HCT116 (cell line): ENCODE results near the gene CTXND1. TPM values are rescaled to one million over a fixed set of nuclear protein-coding genes. Genes with fewer than 3 reads are reported as not detected.

Experiments used
- ATAC-seq: fragments of 200-7000 bp; cut with Tn5 transposase; 2 replicates; pipeline ENCODE4 v1.9.1; 2020; ENCODE audit warnings: mild to moderate bottlenecking, moderate library complexity
- BruUV-seq: library from RNA; stranded (reverse); fragments of 400-500 nt; replicated peaks from 2 replicates; lab custom pipeline; 2021; lab: Mats Ljungman, UMichigan
- CTCF ChIA-PET: fragments of 300-600 bp; sonication (Branson Sonifier 250); formaldehyde crosslinking; loops from one replicate; lab custom pipeline; 2021; ENCODE audit warnings: antibody characterized with exemption; lab: Charles Lee
- POLR2A ChIA-PET: fragments of 300-600, 350-600 bp; sonication (Branson Sonifier 250); formaldehyde crosslinking; loops from one replicate; lab custom pipeline; 2021; ENCODE audit warnings: antibody characterized with exemption; lab: Charles Lee
- RAD21 ChIA-PET, 2 experiments: fragments of 300-600 bp; sonication (Branson Sonifier 250); formaldehyde crosslinking; loops; one replicate each; lab custom pipeline; 2023; ENCODE audit warnings: low total read pairs in 2 of 2; ENCODE audit not compliant: uncharacterized antibody in 2 of 2, unreplicated experiment in 2 of 2, low non-redundant PET in 1 of 2; lab: Charles Lee
- DNase-seq: peaks from one replicate; pipeline ENCODE4 v3.0.0-alpha.2; 2010; ENCODE audit warnings: low read depth, low spot score
- H2AFZ ChIP-seq: fragments of 200-600 bp; shearing (Covaris generic), sonication (generic); 2 replicates; pipeline ENCODE4 v1.6.1; 2017; ENCODE audit warnings: low read depth, mixed run types, mixed read lengths, antibody characterized with exemption, low read length; ENCODE audit not compliant: poor library complexity, severe bottlenecking
- H3K27ac ChIP-seq: 2 replicates; pipeline ENCODE4 v1.5.1; 2012; ENCODE audit warnings: low read depth, low read length
- H3K27me3 ChIP-seq: fragments of 200-600 bp; sonication (generic); 2 replicates; pipeline ENCODE4 v1.6.1; 2016; ENCODE audit warnings: mixed run types, low read length, mixed read lengths; ENCODE audit not compliant: insufficient read depth
- H3K36me3 ChIP-seq, 2 experiments: fragments of 200-500 bp in 1 of 2; fragments of 200-600 bp in 1 of 2; sonication (Bioruptor generic) in 1 of 2; sonication (generic) in 1 of 2; 2 replicates each; pipeline versions ENCODE4 v1.5.1 to v1.6.1; 2014 to 2016; ENCODE audit warnings: low read length in 2 of 2, inconsistent platforms in 1 of 2, mixed read lengths in 1 of 2, mixed run types in 1 of 2; ENCODE audit not compliant: insufficient read depth in 2 of 2, control insufficient read depth in 1 of 2
- H3K4me1 ChIP-seq, 2 experiments: fragments of 200-600 bp in 1 of 2; sonication (generic) in 1 of 2; 2 replicates each; pipeline versions ENCODE4 v1.5.1 to v1.6.1; 2012 to 2017; ENCODE audit warnings: low read length in 2 of 2, inconsistent platforms in 1 of 2, mild to moderate bottlenecking in 1 of 2, mixed read lengths in 1 of 2, mixed run types in 1 of 2, moderate library complexity in 1 of 2; ENCODE audit not compliant: insufficient read depth in 2 of 2, control insufficient read depth in 1 of 2
- H3K4me2 ChIP-seq: fragments of 200-600 bp; sonication (generic); 2 replicates; pipeline ENCODE4 v1.6.1; 2017; ENCODE audit warnings: mixed run types, low read length, mixed read lengths
- H3K4me3 ChIP-seq, 2 experiments: fragments of 200-600 bp in 1 of 2; sonication (generic) in 1 of 2; replicated peaks in 1 of 2; 2 replicates each; pipeline ENCODE4 v1.5.1; 2011 to 2016; ENCODE audit warnings: low read length in 2 of 2, control low read depth in 1 of 2, low read depth in 1 of 2, mild to moderate bottlenecking in 1 of 2, mixed read lengths in 1 of 2, mixed run types in 1 of 2
- H3K79me2 ChIP-seq: fragments of 200-600 bp; sonication (generic); 2 replicates; pipeline ENCODE4 v1.6.1; 2017; ENCODE audit warnings: mild to moderate bottlenecking, mixed run types, low read length, moderate library complexity, mixed read lengths; ENCODE audit not compliant: insufficient read depth
- H3K9ac ChIP-seq: fragments of 200-600 bp; sonication (generic); 2 replicates; pipeline ENCODE4 v1.6.1; 2016; ENCODE audit warnings: low read length, mixed read lengths
- H3K9me2 ChIP-seq: fragments of 200-600 bp; sonication (generic), shearing (Covaris generic); 2 replicates; pipeline ENCODE4 v1.6.1; 2017; ENCODE audit warnings: mixed run types, mild to moderate bottlenecking, moderate library complexity; ENCODE audit not compliant: insufficient read depth
- H3K9me3 ChIP-seq, 2 experiments: fragments of 200-500 bp in 1 of 2; fragments of 200-600 bp in 1 of 2; sonication (Bioruptor generic) in 1 of 2; sonication (generic) in 1 of 2; 2 replicates each; pipeline ENCODE4 v1.6.1; 2014 to 2017; ENCODE audit warnings: low read length in 2 of 2, mixed read lengths in 2 of 2, inconsistent platforms in 1 of 2, low read depth in 1 of 2, mild to moderate bottlenecking in 1 of 2, mixed run types in 1 of 2, moderate library complexity in 1 of 2; ENCODE audit not compliant: control insufficient read depth in 1 of 2, insufficient read depth in 1 of 2
- H4K20me1 ChIP-seq: fragments of 200-600 bp; sonication (generic), shearing (Covaris generic); 2 replicates; pipeline ENCODE4 v1.6.1; 2017; ENCODE audit warnings: mixed run types, mild to moderate bottlenecking, moderate library complexity; ENCODE audit not compliant: insufficient read depth
- EZH2 ChIP-seq: fragments of 200-600 bp; sonication (generic); IDR thresholded peaks from 2 replicates; pipeline ENCODE4 v1.6.1; 2017; ENCODE audit warnings: antibody characterized with exemption, mixed run types
- POLR2AphosphoS5 ChIP-seq: IDR thresholded peaks from 2 replicates; pipeline ENCODE4 v1.6.1; 2011; ENCODE audit warnings: mild to moderate bottlenecking, low read depth, low read length, moderate library complexity
- RAD21 ChIP-seq: IDR thresholded peaks from 2 replicates; pipeline ENCODE4 v1.6.1; 2012; ENCODE audit warnings: low read depth, mild to moderate bottlenecking
- SRF ChIP-seq: IDR thresholded peaks from 2 replicates; pipeline ENCODE4 v1.6.1; 2012; ENCODE audit warnings: low read depth
- TCF7L2 ChIP-seq: IDR thresholded peaks from 2 replicates; pipeline ENCODE4 v1.7.0; 2011; ENCODE audit warnings: borderline replicate concordance, inconsistent platforms; ENCODE audit not compliant: insufficient read depth, insufficient read length; ENCODE audit errors: extremely low read depth
- intact Hi-C: fragments of 100-400 bp; cut with micrococcal nuclease; formaldehyde crosslinking; loops from 2 replicates; pipeline ENCODE4 v1.10.0; 2022
- total RNA-seq: library from RNA; stranded (reverse); gene quantifications from one replicate; pipeline ENCODE4 v1.2.1, GENCODE V29; 2021; ENCODE audit not compliant: unreplicated experiment
- TF ChIP-seq, protein P1 (sequence below), 3 experiments: fragments of 200-600 bp in 1 of 3; sonication (generic) in 1 of 3; IDR thresholded peaks in 2 of 3; conservative IDR thresholded peaks in 1 of 3; 2 replicates each; pipeline ENCODE4 v1.5.1; 2012 to 2017; ENCODE audit warnings: low read depth in 2 of 3, low read length in 2 of 3, antibody characterized with exemption in 1 of 3, borderline replicate concordance in 1 of 3, control low read depth in 1 of 3, mild to moderate bottlenecking in 1 of 3, mixed read lengths in 1 of 3, mixed run types in 1 of 3, moderate library complexity in 1 of 3; ENCODE audit not compliant: insufficient read depth in 1 of 3

Gene CTXND1
- total RNA-seq, 1 experiment from 2014 or later, result not detected

DNA sequence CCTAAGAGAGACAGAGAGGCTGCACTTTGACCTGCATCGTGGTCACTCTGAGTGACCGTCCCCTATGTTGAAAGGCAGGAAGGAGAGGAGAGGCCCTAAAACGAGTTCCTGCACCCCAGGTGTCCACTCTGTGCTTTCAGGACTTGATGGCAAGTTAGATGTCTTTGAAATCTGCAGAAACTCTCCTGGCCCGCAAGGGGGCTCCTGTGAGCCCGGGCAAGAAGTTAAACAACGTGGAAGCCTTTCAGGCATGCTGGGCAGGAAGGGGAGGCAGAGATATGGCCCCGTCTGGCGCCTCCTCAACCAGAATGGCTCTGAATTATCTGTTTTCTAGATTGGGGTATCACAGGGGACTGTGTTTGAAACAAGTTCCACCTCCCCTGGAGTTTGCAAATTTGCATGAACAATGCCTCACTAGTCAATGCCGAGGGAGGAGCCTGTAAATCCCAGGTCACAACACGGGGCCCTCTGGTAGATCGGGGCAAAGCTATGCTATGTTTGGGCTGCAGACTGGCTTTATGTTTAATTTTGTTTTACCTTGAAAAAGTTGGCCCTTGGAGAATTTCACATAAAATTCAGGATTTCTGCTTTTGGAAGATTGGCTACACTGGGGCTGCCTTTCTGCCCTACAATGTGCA is 9.8 kb downstream of the CTXND1 start:
- peak; percentile 61 for TF ChIP-seq RAD21
- TF ChIP-seq SRF, result no peak
- TF ChIP-seq POLR2AphosphoS5, result no peak
- TF ChIP-seq TCF7L2, result no peak
- no peak for TF ChIP-seq EZH2
- TF ChIP-seq, protein P1, sequence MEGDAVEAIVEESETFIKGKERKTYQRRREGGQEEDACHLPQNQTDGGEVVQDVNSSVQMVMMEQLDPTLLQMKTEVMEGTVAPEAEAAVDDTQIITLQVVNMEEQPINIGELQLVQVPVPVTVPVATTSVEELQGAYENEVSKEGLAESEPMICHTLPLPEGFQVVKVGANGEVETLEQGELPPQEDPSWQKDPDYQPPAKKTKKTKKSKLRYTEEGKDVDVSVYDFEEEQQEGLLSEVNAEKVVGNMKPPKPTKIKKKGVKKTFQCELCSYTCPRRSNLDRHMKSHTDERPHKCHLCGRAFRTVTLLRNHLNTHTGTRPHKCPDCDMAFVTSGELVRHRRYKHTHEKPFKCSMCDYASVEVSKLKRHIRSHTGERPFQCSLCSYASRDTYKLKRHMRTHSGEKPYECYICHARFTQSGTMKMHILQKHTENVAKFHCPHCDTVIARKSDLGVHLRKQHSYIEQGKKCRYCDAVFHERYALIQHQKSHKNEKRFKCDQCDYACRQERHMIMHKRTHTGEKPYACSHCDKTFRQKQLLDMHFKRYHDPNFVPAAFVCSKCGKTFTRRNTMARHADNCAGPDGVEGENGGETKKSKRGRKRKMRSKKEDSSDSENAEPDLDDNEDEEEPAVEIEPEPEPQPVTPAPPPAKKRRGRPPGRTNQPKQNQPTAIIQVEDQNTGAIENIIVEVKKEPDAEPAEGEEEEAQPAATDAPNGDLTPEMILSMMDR (IDR thresholded peaks at IDR 0.05 in 2 of 3, conservative IDR thresholded peaks at IDR 0.05 in 1 of 3; ENCODE audit: borderline replicate concordance in 1 of 3, insufficient read depth in 1 of 3, low read depth in 2 of 3, low read length in 2 of 3), result peak; percentile 62 to 95 (median 86); a peak in 5 of 6 replicates
- H3K4me3 ChIP-seq, result no peak overlapping the region
- H3K79me2 ChIP-seq, result no peaks in the 10 kb centered on the region
- peak; percentile 28 for DNase-seq
- peaks cover 0 to 5% of the 10 kb centered on the region in 2 experiments; a peak in 1 of 4 replicates for H3K4me1 ChIP-seq
- peaks cover 10% of the 10 kb centered on the region; the same call in 1 of the 2 replicates for H3K27me3 ChIP-seq
- H4K20me1 ChIP-seq, result no peaks in the 10 kb centered on the region
- no peaks in the 10 kb centered on the region for H3K9me2 ChIP-seq
- no TSS peak for BruUV-seq
- ATAC-seq, result peak; percentile 97
- no peak overlapping the region for H3K27ac ChIP-seq
- intact Hi-C loops, result loop anchor here (1.0 to 10.0 kb wide), 3 partner anchors 67 to 533 kb away; partner anchors contain the start of gene CEMIP
- no peaks in the 10 kb centered on the region for H3K36me3 ChIP-seq
- CTCF ChIA-PET, result interaction anchor here (1.5 kb wide), 1 partner anchor 1024 kb away, joined by 4 read pairs; no protein-coding TSS in a partner anchor
- no peaks in the 10 kb centered on the region for H3K9me3 ChIP-seq
- RAD21 ChIA-PET, result no interaction called here
- 0 out of 2 replicates have a peak overlapping the region, but pooled peaks have one; percentile 26 for H3K4me2 ChIP-seq
- POLR2A ChIA-PET, result no interaction called here
- no peak overlapping the region for H3K9ac ChIP-seq
- H2AFZ ChIP-seq, result peak overlapping the region; percentile 90
